ENCODE results near the gene RUNX3. TPM values are rescaled to one million over a fixed set of nuclear protein-coding genes. Genes with fewer than 3 reads are reported as not detected.

RUNX3 gene
- total RNA-seq, 4 donors from 2014 or later = 0.26 to 1.7 (median 1.6) TPM; not detected in 1

DNA sequence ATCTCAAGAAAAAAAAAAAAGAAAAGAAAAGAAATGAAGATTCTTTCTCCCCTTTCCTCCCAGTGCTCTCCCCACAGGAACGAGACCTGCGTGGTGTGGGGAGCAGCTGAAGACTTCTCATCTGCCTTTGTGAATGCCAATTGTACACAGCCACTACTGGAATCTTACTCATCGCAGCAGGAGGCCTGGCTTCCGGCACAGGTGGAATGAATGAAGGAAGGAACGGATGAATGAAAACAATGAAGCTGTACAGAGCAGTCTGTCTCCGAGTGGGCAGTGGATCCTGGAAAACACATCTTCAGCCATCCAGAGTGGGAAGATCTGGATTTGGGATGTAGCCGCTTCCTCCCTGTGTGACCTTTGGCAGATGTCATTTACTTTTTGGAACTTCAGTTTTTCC, 64.9 kb downstream of the RUNX3 start:
- H3K36me3 ChIP-seq = no peaks in the 10 kb centered on the region
- TF ChIP-seq POLR2A (IDR thresholded peaks at IDR 0.05) = no peak
- TF ChIP-seq, protein P1, sequence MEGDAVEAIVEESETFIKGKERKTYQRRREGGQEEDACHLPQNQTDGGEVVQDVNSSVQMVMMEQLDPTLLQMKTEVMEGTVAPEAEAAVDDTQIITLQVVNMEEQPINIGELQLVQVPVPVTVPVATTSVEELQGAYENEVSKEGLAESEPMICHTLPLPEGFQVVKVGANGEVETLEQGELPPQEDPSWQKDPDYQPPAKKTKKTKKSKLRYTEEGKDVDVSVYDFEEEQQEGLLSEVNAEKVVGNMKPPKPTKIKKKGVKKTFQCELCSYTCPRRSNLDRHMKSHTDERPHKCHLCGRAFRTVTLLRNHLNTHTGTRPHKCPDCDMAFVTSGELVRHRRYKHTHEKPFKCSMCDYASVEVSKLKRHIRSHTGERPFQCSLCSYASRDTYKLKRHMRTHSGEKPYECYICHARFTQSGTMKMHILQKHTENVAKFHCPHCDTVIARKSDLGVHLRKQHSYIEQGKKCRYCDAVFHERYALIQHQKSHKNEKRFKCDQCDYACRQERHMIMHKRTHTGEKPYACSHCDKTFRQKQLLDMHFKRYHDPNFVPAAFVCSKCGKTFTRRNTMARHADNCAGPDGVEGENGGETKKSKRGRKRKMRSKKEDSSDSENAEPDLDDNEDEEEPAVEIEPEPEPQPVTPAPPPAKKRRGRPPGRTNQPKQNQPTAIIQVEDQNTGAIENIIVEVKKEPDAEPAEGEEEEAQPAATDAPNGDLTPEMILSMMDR (IDR thresholded peaks at IDR 0.05) = no peak
- DNase-seq = no peak
- H3K27me3 ChIP-seq = no peaks in the 10 kb centered on the region
- H3K4me3 ChIP-seq = no peak overlapping the region
- H3K27ac ChIP-seq = no peak overlapping the region
- intact Hi-C loops (cut with DNase I; ENCODE audit: low total_unique reads) = no loop called here
- H3K4me1 ChIP-seq = no peaks in the 10 kb centered on the region
- H3K9me3 ChIP-seq = no peaks in the 10 kb centered on the region

DNA sequence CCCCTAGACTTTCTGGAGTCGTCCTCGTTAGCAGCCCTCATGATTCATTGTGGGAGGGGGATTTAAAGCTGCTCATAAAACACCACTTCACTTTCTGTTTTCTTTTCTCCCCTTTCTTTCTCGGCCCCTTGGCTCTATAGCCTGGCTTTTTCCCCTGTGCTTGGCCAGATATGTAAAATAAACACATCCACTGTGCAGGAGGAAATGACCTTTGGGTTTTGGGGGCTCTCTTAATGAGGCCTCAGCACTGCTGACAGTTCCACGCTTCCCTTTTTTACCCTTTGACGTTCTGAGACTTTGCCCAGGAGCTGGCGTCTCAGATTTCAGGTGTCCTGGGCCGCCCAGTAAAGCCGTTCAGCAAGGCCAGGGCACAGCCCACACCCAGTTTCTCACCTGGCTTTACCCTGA, 65.7 kb downstream of the RUNX3 start:
- no peak for DNase-seq
- Histone ChIP-seq H3K4me1 (no peaks in the 10 kb centered on the region), H3K27me3 (no peaks in the 10 kb centered on the region), H3K4me3 (no peak overlapping the region), H3K9me3 (no peaks in the 10 kb centered on the region), H3K36me3 (no peaks in the 10 kb centered on the region), H3K27ac (no peak overlapping the region)
- TF ChIP-seq, protein P1 (IDR thresholded peaks at IDR 0.05) = no peak
- no peak for TF ChIP-seq POLR2A (IDR thresholded peaks at IDR 0.05)
- intact Hi-C loops (cut with DNase I; ENCODE audit: low total_unique reads) = no loop called here

DNA sequence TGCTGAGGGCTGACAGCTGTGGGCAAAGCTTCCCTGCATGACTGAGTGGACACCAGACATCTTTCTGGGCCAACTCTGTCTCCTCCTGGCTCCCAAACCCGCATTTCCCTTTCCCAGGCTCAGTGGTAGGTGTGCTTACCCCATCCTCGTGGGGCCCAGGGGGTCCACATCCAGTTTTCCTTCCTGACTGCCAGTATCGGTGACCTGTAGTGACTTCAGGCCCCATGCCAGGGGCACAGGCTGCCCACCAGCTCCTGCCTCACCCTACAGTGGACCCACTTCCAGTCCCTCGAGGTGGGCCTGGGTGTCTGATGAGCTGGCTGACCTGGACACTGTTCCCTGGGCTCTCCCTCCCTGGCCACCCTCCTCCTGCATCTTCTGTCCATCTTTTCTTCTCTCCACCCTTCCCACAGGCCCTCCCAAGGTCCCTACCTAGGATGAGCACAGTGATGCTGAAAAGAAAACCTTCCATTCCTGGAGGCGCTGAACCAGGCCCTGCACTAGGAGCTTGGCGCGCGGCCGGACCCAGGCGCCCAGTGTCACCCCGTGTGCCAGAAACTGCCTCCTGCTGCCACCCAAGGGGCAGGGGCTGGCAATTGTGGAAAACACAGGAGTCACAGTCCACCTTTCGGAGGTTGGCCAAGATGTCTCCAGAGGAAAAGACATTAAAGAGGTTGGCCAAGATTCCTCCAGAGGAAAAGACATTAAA, 67.1 kb downstream of the RUNX3 start:
- no peak for TF ChIP-seq POLR2A (IDR thresholded peaks at IDR 0.05)
- DNase-seq = no peak

DNA sequence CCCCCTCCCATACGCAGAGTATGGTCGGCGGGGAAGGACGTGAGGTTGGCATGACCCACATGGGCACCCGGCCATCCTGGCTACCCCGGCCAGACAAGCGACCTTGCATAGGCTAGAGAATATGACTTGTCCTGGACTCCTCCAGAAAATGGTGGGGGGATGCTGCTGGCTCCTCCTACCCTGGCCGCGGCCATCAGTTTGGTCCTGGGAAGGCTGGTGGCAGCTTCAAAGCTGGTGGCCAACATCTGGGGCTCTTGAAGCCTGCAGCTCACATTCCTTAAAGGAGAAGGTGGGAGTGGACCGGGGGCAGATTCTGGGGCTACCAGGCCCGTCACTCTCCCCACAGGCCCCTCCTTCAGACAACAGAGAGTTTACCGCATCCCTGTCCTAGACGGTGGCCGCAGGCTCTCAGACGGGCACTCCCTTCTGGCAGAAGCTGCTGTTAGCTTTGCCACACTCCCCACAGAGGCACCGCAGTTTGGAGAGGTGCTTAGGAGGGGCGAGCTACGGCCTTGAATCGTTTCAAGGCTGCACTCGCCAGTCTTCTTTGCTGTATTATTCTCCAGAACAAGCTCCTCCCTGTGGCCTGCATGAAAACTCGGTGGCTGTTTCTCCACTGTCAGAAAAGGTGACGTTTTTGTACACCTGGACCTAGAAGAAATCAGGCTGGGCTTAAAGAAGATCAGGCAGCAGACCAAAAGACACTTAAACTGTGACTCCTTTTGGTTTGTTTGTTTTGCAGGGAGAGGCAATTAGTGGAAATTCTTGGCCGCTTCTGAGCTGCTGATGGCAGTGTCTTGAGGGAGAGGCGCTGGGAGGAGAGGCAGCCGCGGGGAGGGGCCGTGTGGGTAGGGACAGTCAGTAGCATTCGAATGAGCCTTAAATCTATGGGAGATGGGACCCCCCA, 68.0 kb downstream of the RUNX3 start:
- Histone ChIP-seq H3K4me1 (no peaks in the 10 kb centered on the region), H3K9me3 (no peaks in the 10 kb centered on the region), H3K4me3 (no peak overlapping the region), H3K27ac (no peak overlapping the region), H3K36me3 (no peaks in the 10 kb centered on the region), H3K27me3 (no peaks in the 10 kb centered on the region)
- DNase-seq = no peak
- TF ChIP-seq POLR2A (IDR thresholded peaks at IDR 0.05) = no peak
- TF ChIP-seq, protein P1 (IDR thresholded peaks at IDR 0.05) = no peak
- intact Hi-C loops (cut with DNase I; ENCODE audit: low total_unique reads) = no loop called here

More for the DNA sequence above, 67.1 kb downstream of the RUNX3 start:
- H3K4me3 ChIP-seq = no peak overlapping the region
- no peaks in the 10 kb centered on the region for H3K27me3 ChIP-seq
- H3K4me1 ChIP-seq = no peaks in the 10 kb centered on the region
- H3K27ac ChIP-seq = no peak overlapping the region
- intact Hi-C loops (cut with DNase I; ENCODE audit: low total_unique reads) = no loop called here
- H3K9me3 ChIP-seq = no peaks in the 10 kb centered on the region
- no peaks in the 10 kb centered on the region for H3K36me3 ChIP-seq

DNA sequence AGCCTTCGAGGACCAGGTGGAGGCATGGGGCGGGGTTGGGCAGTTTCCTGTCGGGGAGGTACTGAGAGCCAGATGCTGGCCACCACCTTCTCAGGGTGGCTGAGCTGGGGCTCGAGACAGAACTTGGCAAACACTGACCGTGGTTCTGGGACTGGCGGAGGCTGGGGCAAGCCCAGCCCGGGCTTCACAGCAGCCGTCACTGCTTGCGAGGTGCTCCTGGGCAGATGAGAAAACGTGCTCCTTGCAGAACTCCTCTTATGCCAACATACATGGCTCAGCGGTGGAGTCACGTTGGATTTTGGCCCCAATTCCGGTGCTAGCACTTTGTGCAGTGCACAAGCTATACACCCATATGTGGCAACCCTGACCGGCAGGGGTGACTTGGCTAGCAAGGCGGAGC, 69.2 kb downstream of the RUNX3 start:
- H3K9me3 ChIP-seq = no peaks in the 10 kb centered on the region
- no peaks in the 10 kb centered on the region for H3K36me3 ChIP-seq
- no peaks in the 10 kb centered on the region for H3K4me1 ChIP-seq
- H3K27ac ChIP-seq = no peak overlapping the region
- TF ChIP-seq, protein P1 (IDR thresholded peaks at IDR 0.05) = no peak
- TF ChIP-seq POLR2A (IDR thresholded peaks at IDR 0.05) = no peak
- no peak overlapping the region for H3K4me3 ChIP-seq
- H3K27me3 ChIP-seq = no peaks in the 10 kb centered on the region
- no peak for DNase-seq
- intact Hi-C loops (cut with DNase I; ENCODE audit: low total_unique reads) = no loop called here

Measured in uterus (tissue), 4 donors.